PFSK-1 (cell line): ENCODE results near the gene ELN.

ENCODE experiments used
- POLR2AphosphoS5 ChIP-seq: IDR thresholded peaks from 2 replicates; pipeline ENCODE4 v1.6.1; 2012; ENCODE audit warnings: low read depth, mild to moderate bottlenecking, control low read depth, low read length, moderate library complexity
- TAF1 ChIP-seq: IDR thresholded peaks from 2 replicates; pipeline ENCODE4 v1.6.1; 2012; ENCODE audit warnings: low read length, control low read depth, borderline replicate concordance; ENCODE audit not compliant: insufficient read depth
- TF ChIP-seq, protein P1 (sequence below), 2 experiments: IDR thresholded peaks; 2 replicates each; pipeline versions ENCODE4 v1.6.1 to v1.8.0; 2011 to 2012; ENCODE audit warnings: low read depth in 2 of 2, low read length in 2 of 2, control low read depth in 1 of 2, inconsistent platforms in 1 of 2, mild to moderate bottlenecking in 1 of 2, moderate library complexity in 1 of 2; ENCODE audit not compliant: insufficient read depth in 1 of 2

DNA sequence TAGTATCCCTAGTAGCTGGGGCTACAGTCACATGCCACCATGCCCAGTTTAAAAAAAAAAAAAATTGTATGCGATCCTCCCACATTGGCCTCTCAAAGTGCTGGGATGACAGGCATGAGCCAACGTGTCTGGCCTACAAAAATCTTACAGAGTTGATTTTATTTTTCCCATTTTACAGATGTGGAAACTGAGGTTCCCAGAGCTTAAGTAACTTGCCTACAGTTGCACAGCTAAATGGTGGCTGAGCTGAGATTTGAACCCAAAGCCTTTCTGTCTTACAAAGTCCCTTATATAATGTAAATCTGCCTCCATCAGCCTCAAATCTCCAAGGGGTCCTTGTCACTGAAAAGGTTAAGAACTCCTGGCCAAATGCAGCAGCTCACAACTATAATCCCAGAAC, 31.1 kb downstream of the ELN start:
- TF ChIP-seq, protein P1, sequence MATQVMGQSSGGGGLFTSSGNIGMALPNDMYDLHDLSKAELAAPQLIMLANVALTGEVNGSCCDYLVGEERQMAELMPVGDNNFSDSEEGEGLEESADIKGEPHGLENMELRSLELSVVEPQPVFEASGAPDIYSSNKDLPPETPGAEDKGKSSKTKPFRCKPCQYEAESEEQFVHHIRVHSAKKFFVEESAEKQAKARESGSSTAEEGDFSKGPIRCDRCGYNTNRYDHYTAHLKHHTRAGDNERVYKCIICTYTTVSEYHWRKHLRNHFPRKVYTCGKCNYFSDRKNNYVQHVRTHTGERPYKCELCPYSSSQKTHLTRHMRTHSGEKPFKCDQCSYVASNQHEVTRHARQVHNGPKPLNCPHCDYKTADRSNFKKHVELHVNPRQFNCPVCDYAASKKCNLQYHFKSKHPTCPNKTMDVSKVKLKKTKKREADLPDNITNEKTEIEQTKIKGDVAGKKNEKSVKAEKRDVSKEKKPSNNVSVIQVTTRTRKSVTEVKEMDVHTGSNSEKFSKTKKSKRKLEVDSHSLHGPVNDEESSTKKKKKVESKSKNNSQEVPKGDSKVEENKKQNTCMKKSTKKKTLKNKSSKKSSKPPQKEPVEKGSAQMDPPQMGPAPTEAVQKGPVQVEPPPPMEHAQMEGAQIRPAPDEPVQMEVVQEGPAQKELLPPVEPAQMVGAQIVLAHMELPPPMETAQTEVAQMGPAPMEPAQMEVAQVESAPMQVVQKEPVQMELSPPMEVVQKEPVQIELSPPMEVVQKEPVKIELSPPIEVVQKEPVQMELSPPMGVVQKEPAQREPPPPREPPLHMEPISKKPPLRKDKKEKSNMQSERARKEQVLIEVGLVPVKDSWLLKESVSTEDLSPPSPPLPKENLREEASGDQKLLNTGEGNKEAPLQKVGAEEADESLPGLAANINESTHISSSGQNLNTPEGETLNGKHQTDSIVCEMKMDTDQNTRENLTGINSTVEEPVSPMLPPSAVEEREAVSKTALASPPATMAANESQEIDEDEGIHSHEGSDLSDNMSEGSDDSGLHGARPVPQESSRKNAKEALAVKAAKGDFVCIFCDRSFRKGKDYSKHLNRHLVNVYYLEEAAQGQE (IDR thresholded peaks at IDR 0.05; ENCODE audit: insufficient read depth in 1 of 2, low read depth in 2 of 2, low read length in 2 of 2), result no peak
- TF ChIP-seq POLR2AphosphoS5, result no peak
- TF ChIP-seq TAF1, result no peak
